MCF 10A (cell line): ENCODE results near the gene PHF21A. TPM values are rescaled to one million over a fixed set of nuclear protein-coding genes. Genes with fewer than 3 reads are reported as not detected.
"Not testable (repeated sequence)": the region's sequence is repeated elsewhere in the genome, so short reads cannot be mapped to it uniquely, and the experiment has no call there.

Experiments used
- BruUV-seq: library from RNA; stranded (reverse); fragments of 400-500 nt; replicated peaks from 2 replicates; lab custom pipeline; 2021; lab: Mats Ljungman, UMichigan
- CTCF ChIA-PET: fragments of 300-600 bp; sonication (Branson Sonifier 250); formaldehyde crosslinking; extraction: SDS; loops from one replicate; lab custom pipeline; 2021; ENCODE audit warnings: antibody characterized with exemption, inconsistent platforms; lab: Yijun Ruan, JAX
- POLR2A ChIA-PET: fragments of 300-600, 350-650 bp; sonication (Branson Sonifier 250); formaldehyde crosslinking; extraction: SDS; loops from one replicate; lab custom pipeline; 2020; ENCODE audit warnings: antibody characterized with exemption, inconsistent platforms; lab: Yijun Ruan, JAX
- DNase-seq: peaks from one replicate; pipeline ENCODE4 v3.0.0-alpha.2; 2018; ENCODE audit not compliant: unreplicated experiment
- H3K27ac Mint-ChIP-seq: one replicate; pipeline ENCODE4 v1.8.0; 2022; ENCODE audit warnings: mild to moderate bottlenecking, low read depth, mixed read lengths; ENCODE audit not compliant: unreplicated experiment
- H3K27me3 Mint-ChIP-seq: one replicate; pipeline ENCODE4 v1.8.0; 2022; ENCODE audit warnings: mixed read lengths; ENCODE audit not compliant: insufficient read depth, unreplicated experiment
- H3K36me3 Mint-ChIP-seq: one replicate; pipeline ENCODE4 v1.8.0; 2022; ENCODE audit warnings: mild to moderate bottlenecking, moderate library complexity, mixed read lengths; ENCODE audit not compliant: insufficient read depth, unreplicated experiment
- H3K4me1 Mint-ChIP-seq: one replicate; pipeline ENCODE4 v1.8.0; 2022; ENCODE audit warnings: mixed read lengths; ENCODE audit not compliant: insufficient read depth, unreplicated experiment
- H3K4me3 Mint-ChIP-seq: one replicate; pipeline ENCODE4 v1.8.0; 2022; ENCODE audit warnings: mild to moderate bottlenecking, moderate library complexity, mixed read lengths; ENCODE audit not compliant: unreplicated experiment
- H3K9me3 Mint-ChIP-seq: one replicate; pipeline ENCODE4 v1.8.0; 2022; ENCODE audit warnings: mixed read lengths; ENCODE audit not compliant: unreplicated experiment
- CTCF ChIP-seq: fragments of 200-600 bp; IDR thresholded peaks from one replicate; pipeline ENCODE4 v1.8.0; 2022; ENCODE audit warnings: antibody characterized with exemption, mild to moderate bottlenecking; ENCODE audit not compliant: unreplicated experiment
- intact Hi-C: fragments of 100-400 bp; cut with micrococcal nuclease; formaldehyde crosslinking; loops from 2 replicates; pipeline ENCODE4 v1.14.1; 2022
- total RNA-seq: library from RNA; stranded (reverse); gene quantifications from 2 replicates; pipeline ENCODE4 v1.2.3, GENCODE V29; 2022

PHF21A gene
- total RNA-seq, 1 experiment from 2014 or later, result 37.6 TPM

- peaks cover 26% of the 10 kb centered on the region for H3K4me1 Mint-ChIP-seq
- H3K27me3 Mint-ChIP-seq, result no peaks in the 10 kb centered on the region
- no peak for DNase-seq
- intact Hi-C loops, result loop anchor here (2.0 kb wide), 1 partner anchor 154 kb away; no protein-coding TSS in a partner anchor
- ChIA-PET CTCF (interaction anchor here (0.6 to 1.9 kb wide), 3 partner anchors 119 to 1098 kb away, joined by 3 to 6 read pairs (median 3); no protein-coding TSS in a partner anchor), POLR2A (interaction anchor here (0.6 to 2.1 kb wide), 17 partner anchors 9 to 1923 kb away, joined by 3 to 18 read pairs (median 3); partner anchors contain the start of gene PEX16)
- TF ChIP-seq CTCF, result no peak
- H3K27ac Mint-ChIP-seq, result peak overlapping the region; percentile 83
- H3K36me3 Mint-ChIP-seq, result peaks cover 14% of the 10 kb centered on the region
- H3K9me3 Mint-ChIP-seq, result peaks cover 5% of the 10 kb centered on the region
- H3K4me3 Mint-ChIP-seq, result peak overlapping the region; percentile 94
- no TSS peak for BruUV-seq
Measured at GRCh38 chr11:46118702-46119351, 2.4 kb downstream of the PHF21A start.

- intact Hi-C loops, result loop anchor here (2.0 kb wide), 1 partner anchor 153 kb away; no protein-coding TSS in a partner anchor
- H3K4me3 Mint-ChIP-seq, result peak overlapping the region; percentile 94
- H3K27ac Mint-ChIP-seq, result peak overlapping the region; percentile 83
- peaks cover 28% of the 10 kb centered on the region for H3K4me1 Mint-ChIP-seq
- H3K36me3 Mint-ChIP-seq, result peaks cover 15% of the 10 kb centered on the region
- H3K9me3 Mint-ChIP-seq, result peaks cover 7% of the 10 kb centered on the region
- ChIA-PET POLR2A (interaction anchor here (0.7 to 2.1 kb wide), 7 partner anchors 10 to 275 kb away, joined by 3 to 4 read pairs (median 3); no protein-coding TSS in a partner anchor), CTCF (interaction anchor here (1.0 to 2.2 kb wide), 4 partner anchors 10 to 472 kb away, joined by 3 to 9 read pairs (median 6); no protein-coding TSS in a partner anchor)
- DNase-seq, result no peak
- H3K27me3 Mint-ChIP-seq, result no peaks in the 10 kb centered on the region
- TF ChIP-seq CTCF, result peak; percentile 28
- BruUV-seq, result no TSS peak
Measured at GRCh38 chr11:46117842-46118241, 3.4 kb downstream of the PHF21A start.

- DNase-seq, H3K27ac Mint-ChIP-seq, intact Hi-C loops, BruUV-seq, H3K27me3 Mint-ChIP-seq, H3K9me3 Mint-ChIP-seq: not testable (repeated sequence)
- peaks cover 15% of the 10 kb centered on the region for H3K36me3 Mint-ChIP-seq
- peaks cover 28% of the 10 kb centered on the region for H3K4me1 Mint-ChIP-seq
- POLR2A ChIA-PET, result interaction anchor here (0.7 to 1.2 kb wide), 3 partner anchors 15 to 1651 kb away, joined by 3 read pairs; no protein-coding TSS in a partner anchor
- peak overlapping the region; percentile 94 for H3K4me3 Mint-ChIP-seq
- CTCF ChIA-PET, result interaction anchor here (0.5 to 2.2 kb wide), 8 partner anchors 8 to 216 kb away, joined by 3 to 9 read pairs (median 3); no protein-coding TSS in a partner anchor
Measured at GRCh38 chr11:46116712-46117037, 4.6 kb downstream of the PHF21A start.

GRCh38 chr11:46116007-46116711 lies 5.1 kb downstream of the PHF21A start:
- CTCF ChIA-PET, result interaction anchor here (0.5 to 2.2 kb wide), 7 partner anchors 8 to 312 kb away, joined by 3 to 9 read pairs (median 3); no protein-coding TSS in a partner anchor
- H3K4me1 Mint-ChIP-seq, result peaks cover 28% of the 10 kb centered on the region
- H3K27ac Mint-ChIP-seq, result peak overlapping the region; percentile 22
- DNase-seq, result no peak
- peaks cover 7% of the 10 kb centered on the region for H3K9me3 Mint-ChIP-seq
- BruUV-seq, result no TSS peak
- no peaks in the 10 kb centered on the region for H3K27me3 Mint-ChIP-seq
- POLR2A ChIA-PET, result interaction anchor here (0.6 to 1.6 kb wide), 8 partner anchors 12 to 1652 kb away, joined by 3 to 10 read pairs (median 5); partner anchors contain the start of gene PEX16
- intact Hi-C loops, result no loop called here
- TF ChIP-seq CTCF, result no peak
- H3K4me3 Mint-ChIP-seq, result peak overlapping the region; percentile 9
- H3K36me3 Mint-ChIP-seq, result peaks cover 15% of the 10 kb centered on the region
